GM12872 (cell line): ENCODE results near the gene AURKB.

Experiments used
- TF ChIP-seq, protein P1 (sequence below): IDR thresholded peaks from 3 replicates; pipeline ENCODE4 v1.5.1; 2011; ENCODE audit warnings: low read depth, mild to moderate bottlenecking, low read length, moderate library complexity; ENCODE audit not compliant: insufficient read depth

Gene AURKB

DNA sequence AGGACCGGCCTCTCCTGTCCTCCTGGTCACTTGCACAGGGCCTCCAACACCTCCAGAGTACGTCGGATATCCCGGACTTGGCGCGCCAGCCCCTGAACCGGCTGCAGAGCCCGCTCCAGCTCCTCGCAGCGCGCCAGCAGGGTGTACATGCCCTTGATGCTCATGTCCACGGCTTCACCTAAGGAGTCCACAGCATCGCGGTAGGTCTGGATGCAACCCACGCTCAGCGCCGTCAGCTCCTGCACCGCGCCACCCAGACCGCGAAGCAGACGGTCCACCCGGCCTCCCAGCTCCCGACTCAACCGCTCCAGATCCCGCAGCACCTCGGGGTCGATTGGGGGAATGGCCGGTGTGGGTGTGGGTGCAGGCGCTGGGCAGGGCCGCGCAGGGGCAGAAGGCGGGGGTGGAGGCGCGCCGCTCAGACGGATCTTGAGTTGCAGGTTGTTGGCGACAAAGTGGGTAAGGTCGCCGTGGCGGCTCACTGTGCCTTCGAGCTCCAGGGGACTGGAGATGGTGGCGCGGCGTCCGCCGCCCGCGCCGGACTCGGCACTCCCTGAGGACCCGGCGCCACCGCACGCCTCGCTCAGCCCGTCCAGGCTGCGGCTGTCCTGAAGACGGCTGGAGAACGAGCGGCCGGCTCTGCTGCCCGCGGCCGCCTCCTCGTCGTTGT lies 21.2 kb downstream of the AURKB start:
- TF ChIP-seq, protein P1, sequence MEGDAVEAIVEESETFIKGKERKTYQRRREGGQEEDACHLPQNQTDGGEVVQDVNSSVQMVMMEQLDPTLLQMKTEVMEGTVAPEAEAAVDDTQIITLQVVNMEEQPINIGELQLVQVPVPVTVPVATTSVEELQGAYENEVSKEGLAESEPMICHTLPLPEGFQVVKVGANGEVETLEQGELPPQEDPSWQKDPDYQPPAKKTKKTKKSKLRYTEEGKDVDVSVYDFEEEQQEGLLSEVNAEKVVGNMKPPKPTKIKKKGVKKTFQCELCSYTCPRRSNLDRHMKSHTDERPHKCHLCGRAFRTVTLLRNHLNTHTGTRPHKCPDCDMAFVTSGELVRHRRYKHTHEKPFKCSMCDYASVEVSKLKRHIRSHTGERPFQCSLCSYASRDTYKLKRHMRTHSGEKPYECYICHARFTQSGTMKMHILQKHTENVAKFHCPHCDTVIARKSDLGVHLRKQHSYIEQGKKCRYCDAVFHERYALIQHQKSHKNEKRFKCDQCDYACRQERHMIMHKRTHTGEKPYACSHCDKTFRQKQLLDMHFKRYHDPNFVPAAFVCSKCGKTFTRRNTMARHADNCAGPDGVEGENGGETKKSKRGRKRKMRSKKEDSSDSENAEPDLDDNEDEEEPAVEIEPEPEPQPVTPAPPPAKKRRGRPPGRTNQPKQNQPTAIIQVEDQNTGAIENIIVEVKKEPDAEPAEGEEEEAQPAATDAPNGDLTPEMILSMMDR, result no peak

DNA sequence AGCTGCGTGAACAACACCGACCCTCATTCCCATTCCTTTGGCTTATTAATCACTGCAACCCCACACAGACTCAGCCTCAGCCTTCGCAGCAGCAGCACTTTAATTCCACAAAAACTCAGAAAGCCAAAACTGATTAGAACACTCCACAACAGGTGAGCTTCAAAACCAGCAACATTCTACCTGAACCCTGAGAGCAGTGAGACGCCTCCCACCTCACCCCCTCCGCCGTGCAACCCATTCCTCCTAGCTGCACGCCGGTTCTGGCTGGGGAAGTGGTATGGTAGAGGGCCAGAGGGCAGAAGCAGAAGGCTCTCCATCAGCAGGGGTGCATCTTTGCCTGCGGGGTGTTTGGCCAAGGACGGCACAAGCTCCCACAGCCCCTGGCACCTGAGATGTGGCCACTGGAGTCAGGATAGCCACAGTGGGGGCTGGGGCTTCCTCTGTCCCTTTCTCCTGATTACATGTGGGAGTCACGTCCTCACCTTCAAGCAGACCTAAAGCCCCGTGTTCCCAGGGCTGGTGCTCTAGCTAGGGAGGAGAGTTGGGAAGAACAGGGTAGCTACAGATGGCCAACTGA lies 22.0 kb downstream of the AURKB start:
- TF ChIP-seq, protein P1, result no peak

DNA sequence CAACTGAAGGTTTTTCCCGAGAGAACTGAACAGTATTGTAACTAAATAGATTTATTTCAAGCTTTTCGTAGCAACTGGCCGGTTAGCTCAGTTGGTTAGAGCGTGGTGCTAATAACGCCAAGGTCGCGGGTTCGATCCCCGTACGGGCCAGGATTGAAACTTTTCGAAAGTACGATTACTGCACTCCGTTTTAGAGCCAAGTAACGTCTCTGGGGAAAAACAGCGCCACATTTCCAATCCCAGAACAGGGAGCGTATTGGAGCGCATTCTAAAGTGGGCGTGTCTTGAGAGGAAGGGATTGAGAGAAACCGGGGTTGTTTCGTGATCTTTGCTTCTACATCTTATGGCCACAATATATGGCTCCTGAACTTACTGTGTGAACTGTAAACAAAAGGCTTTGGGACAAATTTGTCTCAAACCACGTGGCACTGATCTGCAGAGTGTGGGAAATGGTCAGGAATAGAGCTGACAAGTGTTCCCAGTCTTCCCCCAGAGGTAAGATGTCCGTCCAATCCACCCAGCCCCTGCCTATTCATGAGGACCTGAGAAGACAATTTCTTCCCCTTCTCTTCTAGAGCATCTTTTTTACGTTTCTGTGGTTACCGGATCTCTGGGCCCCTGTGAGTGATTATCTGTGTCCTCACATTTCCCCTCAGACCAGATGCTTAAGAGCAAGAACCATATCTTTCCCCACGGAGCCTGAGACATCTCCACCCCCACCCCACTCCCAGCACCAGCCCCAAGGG lies 22.7 kb downstream of the AURKB start:
- TF ChIP-seq, protein P1, result peak; percentile 16; the same call in 1 of the 3 replicates

DNA sequence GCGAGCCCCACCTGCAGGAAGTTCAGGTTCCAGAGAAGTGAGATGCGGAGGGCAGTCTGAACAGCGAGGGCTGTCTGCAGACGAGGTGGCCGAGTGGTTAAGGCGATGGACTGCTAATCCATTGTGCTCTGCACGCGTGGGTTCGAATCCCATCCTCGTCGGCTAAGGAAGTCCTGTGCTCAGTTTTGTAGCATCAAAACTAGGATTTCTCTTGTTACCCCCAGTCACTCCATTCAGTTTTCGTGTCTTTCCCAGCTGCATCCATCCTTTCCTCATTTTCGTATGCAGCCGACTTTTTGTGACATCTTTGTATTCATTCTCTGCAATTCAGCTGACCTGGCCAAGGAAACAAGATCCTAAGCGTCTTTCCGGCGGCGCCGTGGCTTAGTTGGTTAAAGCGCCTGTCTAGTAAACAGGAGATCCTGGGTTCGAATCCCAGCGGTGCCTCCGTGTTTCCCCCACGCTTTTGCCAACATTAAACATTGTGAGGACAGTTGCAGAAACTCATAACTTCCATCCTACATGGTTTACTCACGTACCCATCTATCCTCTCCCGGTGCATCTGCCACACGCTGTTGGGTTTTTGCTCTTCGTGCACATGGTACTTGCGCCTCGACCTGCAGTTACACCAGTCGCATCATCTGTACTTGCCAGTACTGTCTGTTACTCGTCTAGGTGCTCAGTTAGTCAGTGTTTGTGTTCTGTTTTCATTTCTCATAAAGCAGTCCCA lies 23.4 kb downstream of the AURKB start:
- TF ChIP-seq, protein P1, result no peak; the same call in 2 of the 3 replicates

DNA sequence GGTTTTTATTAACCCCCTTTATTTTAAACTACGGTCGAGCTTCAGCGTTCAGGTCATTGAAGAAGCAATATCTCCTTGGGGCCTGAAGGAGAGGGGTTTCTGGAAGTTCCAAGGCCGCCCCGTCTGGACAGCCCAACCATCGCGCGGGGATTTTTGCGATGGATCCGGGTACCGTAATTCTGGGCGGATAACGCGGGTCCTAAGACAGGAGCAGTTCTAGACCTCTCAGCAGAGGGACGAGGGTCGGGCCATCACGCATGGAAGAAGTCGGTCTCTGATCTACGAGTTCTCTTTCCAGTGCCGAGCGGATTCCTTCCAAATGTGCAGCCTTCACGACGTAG lies 24.0 kb downstream of the AURKB start:
- TF ChIP-seq, protein P1, result 0 out of 3 replicates have a peak, but pooled peaks have one; percentile 36

DNA sequence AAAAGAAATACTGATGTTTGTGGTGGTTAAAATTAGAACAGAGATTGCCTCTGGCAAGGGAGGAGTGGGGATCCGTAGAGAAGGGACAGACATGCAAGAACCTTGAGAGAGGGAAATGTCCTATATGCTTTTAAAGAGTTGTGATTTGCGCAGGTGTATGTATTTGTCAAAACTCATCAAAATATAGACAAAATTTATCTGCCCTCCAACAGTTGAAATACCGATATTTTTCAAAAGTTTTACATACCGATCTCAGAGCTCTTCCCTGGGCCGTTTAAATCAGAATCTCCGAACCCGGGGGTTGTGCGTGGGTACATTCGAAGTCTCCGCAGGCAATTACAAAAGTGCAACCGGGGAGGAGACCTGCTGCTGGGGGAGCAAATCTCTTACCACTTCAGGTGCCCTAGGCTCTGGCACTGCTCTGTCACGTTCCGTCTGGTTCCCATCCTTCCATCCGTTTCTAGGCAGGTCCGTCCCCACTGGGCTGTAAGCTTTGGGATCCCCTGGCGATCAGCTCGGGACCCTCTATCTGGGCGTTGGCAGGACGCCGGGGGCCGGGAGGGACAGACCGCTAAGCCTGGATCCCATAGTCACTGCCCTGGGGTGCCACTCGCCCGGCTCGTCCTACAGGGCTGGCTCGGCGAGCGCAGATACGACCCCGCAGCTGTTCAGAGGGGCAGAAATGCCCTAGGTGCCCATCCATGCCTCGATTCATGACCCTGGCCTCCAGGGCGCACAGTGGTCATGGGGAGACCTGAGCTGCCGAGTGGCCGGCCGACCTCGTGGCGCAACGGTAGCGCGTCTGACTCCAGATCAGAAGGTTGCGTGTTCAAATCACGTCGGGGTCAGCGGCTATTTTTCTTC lies 24.6 kb downstream of the AURKB start:
- TF ChIP-seq, protein P1, result no peak
